Astrocyte of the cerebellum (primary cell): ENCODE data around the gene PACRG.

ENCODE experiments used
- DNase-seq: peaks from one replicate; pipeline ENCODE4 v3.0.0-alpha.2; 2011; ENCODE audit warnings: low read depth
- H3K4me3 ChIP-seq: 2 replicates; pipeline ENCODE4 v1.5.1; 2011; ENCODE audit warnings: mild to moderate bottlenecking, low read depth, low read length, moderate library complexity
- in situ Hi-C: cut with HindIII; loops from 2 replicates; pipeline ENCODE4 v1.10.0; 2017; ENCODE audit warnings: low sequenced_read_pairs
- TF ChIP-seq, protein P1 (sequence below): IDR thresholded peaks from 2 replicates; pipeline ENCODE4 v1.5.1; 2012; ENCODE audit warnings: low read length, low read depth, moderate library complexity, mild to moderate bottlenecking; ENCODE audit errors: missing control alignments

PACRG gene

DNA sequence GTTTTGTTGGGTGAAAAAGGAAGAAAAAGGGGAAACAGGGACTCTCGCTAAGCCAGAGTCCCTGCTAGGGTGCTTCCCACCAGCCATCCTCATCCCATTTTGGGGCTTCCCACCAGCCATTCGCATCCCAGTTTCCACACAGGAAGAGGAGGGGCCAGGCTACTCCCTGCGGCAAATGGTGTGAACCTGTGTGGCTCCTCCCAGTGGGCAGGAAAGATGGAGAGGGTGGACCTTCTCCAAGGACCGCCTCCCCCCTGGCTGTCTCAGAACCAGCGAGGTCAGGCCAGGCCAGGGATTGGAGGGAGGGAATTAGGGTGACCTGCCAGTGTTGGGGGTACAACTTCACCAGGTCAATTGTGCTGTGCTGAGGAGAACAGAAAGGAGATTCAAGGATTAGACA lies 326.9 kb downstream of the PACRG start:
- in situ Hi-C loops, result no loop called here
- TF ChIP-seq, protein P1, sequence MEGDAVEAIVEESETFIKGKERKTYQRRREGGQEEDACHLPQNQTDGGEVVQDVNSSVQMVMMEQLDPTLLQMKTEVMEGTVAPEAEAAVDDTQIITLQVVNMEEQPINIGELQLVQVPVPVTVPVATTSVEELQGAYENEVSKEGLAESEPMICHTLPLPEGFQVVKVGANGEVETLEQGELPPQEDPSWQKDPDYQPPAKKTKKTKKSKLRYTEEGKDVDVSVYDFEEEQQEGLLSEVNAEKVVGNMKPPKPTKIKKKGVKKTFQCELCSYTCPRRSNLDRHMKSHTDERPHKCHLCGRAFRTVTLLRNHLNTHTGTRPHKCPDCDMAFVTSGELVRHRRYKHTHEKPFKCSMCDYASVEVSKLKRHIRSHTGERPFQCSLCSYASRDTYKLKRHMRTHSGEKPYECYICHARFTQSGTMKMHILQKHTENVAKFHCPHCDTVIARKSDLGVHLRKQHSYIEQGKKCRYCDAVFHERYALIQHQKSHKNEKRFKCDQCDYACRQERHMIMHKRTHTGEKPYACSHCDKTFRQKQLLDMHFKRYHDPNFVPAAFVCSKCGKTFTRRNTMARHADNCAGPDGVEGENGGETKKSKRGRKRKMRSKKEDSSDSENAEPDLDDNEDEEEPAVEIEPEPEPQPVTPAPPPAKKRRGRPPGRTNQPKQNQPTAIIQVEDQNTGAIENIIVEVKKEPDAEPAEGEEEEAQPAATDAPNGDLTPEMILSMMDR, result no peak

DNA sequence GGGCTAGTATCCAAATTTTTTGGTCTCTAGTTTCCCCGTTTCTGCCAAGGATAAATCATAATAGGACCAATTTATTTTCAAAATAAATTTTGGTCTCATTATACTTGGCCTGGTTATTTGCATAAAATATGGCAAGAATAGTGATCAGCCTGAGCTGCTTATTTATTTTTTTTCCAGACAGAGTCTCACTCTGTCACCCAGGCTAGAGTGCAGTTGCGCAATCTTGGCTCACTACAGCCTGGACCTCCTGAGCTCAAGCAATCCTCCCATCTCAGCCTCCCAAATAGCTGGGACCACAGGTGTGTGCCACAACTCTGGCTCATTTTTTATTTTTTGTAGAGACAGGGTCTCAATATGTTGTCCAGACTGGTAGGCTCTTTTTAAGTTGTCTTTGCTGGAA lies 329.5 kb downstream of the PACRG start:
- DNase-seq, result no peak
- in situ Hi-C loops, result no loop called here
- TF ChIP-seq, protein P1, result no peak
- H3K4me3 ChIP-seq, result no peak overlapping the region

More for the DNA sequence above, 326.9 kb downstream of the PACRG start:
- no peak overlapping the region for H3K4me3 ChIP-seq
- no peak for DNase-seq

DNA sequence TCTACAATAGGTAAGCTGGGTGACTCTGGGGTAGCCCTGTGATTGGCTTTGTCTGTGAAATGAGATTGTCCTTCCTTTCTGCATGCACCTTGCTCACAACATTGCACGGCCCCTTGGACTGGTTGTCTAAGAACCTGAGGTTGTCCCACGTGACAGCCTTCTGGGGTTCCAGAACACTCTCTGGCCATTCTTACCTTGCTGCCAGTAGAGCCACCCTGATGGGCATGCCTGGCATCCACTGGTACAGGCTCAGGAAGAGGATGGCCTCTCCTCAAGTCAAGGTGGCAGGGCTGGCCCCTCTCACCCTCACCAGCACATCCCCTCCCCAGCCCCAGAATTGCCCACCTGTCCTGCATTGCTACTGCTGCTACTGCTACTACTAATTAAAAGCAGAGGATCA lies 335.0 kb downstream of the PACRG start:
- TF ChIP-seq, protein P1, result no peak
- in situ Hi-C loops, result no loop called here
- H3K4me3 ChIP-seq, result no peak overlapping the region
- DNase-seq, result no peak

DNA sequence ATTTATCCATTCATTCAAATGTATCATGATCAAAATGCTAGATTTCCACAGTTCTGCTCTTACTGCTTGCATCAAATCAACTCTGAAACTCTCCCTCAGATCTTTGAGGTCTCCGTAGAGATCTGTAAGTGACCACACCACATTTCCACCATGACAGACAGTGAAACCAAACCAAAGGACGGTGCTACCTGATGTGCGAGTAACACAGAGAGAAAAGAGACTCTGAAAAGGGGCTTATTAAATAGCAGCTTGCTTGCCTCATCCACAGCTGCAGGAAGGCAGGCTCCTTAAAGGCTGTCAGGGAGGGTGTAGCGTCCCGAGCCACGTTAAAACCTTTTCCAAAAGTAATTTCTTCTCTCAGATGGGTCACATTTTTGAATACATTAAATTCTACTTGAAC lies 335.8 kb downstream of the PACRG start:
- TF ChIP-seq, protein P1, result no peak
- in situ Hi-C loops, result no loop called here

DNA sequence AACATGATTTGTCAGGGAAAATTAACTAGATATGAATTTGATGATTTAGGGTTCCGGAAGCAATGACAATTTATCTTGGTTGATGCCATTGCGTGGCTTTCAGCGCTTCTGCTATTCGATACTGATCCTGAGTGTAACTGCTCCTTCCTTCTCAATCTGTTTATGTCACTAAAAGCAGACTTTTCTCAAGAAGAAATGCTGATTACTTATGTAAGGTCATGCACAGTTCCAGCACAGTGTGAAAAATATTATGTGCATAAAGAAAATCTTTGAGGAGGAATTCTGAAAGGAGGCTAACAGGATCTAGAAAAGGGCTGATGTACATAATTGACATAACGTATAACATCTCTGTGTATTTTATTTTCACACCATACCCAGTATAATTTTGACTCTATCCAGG lies 336.6 kb downstream of the PACRG start:
- H3K4me3 ChIP-seq, result no peak overlapping the region
- TF ChIP-seq, protein P1, result no peak
- no peak for DNase-seq
- in situ Hi-C loops, result no loop called here

More for the DNA sequence above, 335.8 kb downstream of the PACRG start:
- DNase-seq, result no peak
- no peak overlapping the region for H3K4me3 ChIP-seq

DNA sequence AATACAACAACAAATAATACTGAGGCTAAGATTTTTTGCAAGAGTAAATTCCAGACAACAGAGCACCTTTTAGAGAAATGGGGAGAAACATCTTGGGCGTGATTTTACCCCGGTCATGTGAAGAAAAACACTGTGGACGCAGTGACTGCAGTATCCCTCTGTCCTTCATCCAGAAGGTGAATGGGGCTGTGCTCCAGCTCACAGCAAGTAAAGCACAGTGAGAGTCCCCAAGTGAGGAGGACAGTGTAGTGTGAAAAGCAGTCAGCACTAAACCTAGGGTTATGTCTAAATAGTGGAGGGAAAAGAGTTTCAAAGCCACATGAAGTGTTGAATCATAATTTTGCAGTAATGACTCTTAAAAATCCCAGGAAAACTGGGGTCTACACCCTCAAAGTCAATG lies 338.4 kb downstream of the PACRG start:
- DNase-seq, result no peak
- no peak overlapping the region for H3K4me3 ChIP-seq
- TF ChIP-seq, protein P1, result no peak
- in situ Hi-C loops, result no loop called here

DNA sequence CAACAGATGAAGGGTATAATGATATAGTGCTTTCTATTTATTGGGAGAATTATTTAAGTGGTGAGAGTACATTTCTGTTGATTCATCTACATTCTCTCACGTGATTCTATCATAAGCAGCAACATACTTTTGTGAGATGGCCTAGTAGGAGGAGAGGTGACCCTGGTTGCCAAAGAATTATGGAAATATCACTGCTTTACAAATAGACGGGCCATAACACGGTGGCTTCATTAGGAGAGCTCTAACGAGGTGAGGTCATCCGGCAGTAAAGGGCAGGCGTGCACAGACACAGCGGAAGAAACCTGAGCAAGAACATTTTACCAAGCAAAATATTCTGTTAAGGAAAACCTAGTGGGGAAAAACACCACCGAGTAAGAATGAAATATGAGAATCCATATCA lies 349.4 kb downstream of the PACRG start:
- no peak for DNase-seq
- TF ChIP-seq, protein P1, result no peak
- no peak overlapping the region for H3K4me3 ChIP-seq
- in situ Hi-C loops, result no loop called here
